Measurements from ENCODE around the gene IKBKE.

IKBKE gene

DNA sequence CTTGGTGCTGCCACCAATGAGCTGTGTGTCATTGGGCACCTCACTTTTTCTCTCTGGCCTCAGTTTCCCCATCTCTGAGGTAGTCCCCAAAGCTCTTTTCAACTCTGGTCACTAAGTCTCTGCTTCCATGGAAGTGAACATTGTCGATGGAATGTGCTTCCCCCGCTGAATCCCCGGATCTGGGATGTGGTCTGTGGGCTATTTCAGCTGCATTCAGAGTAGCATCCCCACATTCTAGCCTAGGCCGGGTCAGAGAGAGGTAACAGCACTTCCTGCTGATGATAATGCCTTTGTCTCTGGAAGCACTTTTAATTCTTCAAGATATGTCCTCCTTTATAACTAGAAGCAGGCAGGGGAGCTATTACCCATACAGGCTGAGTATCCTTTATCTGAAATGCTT lies 66.9 kb downstream of the IKBKE start:
- Histone ChIP-seq H3K23ac (ENCODE audit: low read depth, low read length, poor library complexity) (no peak overlapping the region), H3K18ac (ENCODE audit: low read length) (no peak overlapping the region), H2AFZ (ENCODE audit: low read length) (no peak overlapping the region), H4K8ac (ENCODE audit: low read depth, low read length) (no peak overlapping the region), H3K27me3 (ENCODE audit: control insufficient read depth in 3 of 3, insufficient read depth in 3 of 3, low read depth in 1 of 3, low read length in 3 of 3) (peaks cover 0 to 56% (median 0%) of the 10 kb centered on the region in 3 experiments), H4K91ac (ENCODE audit: low read depth, low read length, poor library complexity) (no peak overlapping the region), H3K4me1 (ENCODE audit: control insufficient read depth in 2 of 2, insufficient read depth in 1 of 2, low read depth in 1 of 2, low read length in 2 of 2) (peaks cover 3 to 4% of the 10 kb centered on the region in 2 donors), H2AK5ac (ENCODE audit: low read depth, low read length) (no peak overlapping the region), H3K4ac (ENCODE audit: low read length) (no peak overlapping the region), H2BK5ac (ENCODE audit: low read length) (no peak overlapping the region), H2BK120ac (ENCODE audit: low read depth, low read length) (no peak overlapping the region), H3K14ac (ENCODE audit: low read length) (no peak overlapping the region), H2BK12ac (ENCODE audit: low read length) (no peak overlapping the region), H3K79me1 (ENCODE audit: low read depth, low read length) (no peaks in the 10 kb centered on the region), H2BK15ac (ENCODE audit: low read length) (no peak overlapping the region), H3K4me3 (ENCODE audit: low read length in 2 of 2) (no peak overlapping the region), H3K36me3 (replicated peaks in 1 of 2; ENCODE audit: control insufficient read depth in 2 of 2, insufficient read depth in 2 of 2, low read length in 2 of 2) (no peaks in the 10 kb centered on the region), H3K9me3 (replicated peaks in 1 of 2; ENCODE audit: control insufficient read depth in 2 of 2, insufficient read depth in 1 of 2, low read depth in 1 of 2, low read length in 2 of 2) (no peaks in the 10 kb centered on the region), H3K9ac (ENCODE audit: low read depth, low read length, poor library complexity) (no peak overlapping the region), H3K4me2 (ENCODE audit: insufficient read depth, low read length, poor library complexity, severe bottlenecking) (no peak overlapping the region), H3K27ac (replicated peaks; ENCODE audit: low read length) (no peak overlapping the region)
- WGBS, 2 donors (ENCODE audit: extremely low coverage in 2 of 2, insufficient read length in 2 of 2, insufficient replicate concordance in 1 of 2), result no CpG with 5 or more reads among the region's 4 CpGs
- DNase-seq (ENCODE audit: low spot score), result no peak

DNA sequence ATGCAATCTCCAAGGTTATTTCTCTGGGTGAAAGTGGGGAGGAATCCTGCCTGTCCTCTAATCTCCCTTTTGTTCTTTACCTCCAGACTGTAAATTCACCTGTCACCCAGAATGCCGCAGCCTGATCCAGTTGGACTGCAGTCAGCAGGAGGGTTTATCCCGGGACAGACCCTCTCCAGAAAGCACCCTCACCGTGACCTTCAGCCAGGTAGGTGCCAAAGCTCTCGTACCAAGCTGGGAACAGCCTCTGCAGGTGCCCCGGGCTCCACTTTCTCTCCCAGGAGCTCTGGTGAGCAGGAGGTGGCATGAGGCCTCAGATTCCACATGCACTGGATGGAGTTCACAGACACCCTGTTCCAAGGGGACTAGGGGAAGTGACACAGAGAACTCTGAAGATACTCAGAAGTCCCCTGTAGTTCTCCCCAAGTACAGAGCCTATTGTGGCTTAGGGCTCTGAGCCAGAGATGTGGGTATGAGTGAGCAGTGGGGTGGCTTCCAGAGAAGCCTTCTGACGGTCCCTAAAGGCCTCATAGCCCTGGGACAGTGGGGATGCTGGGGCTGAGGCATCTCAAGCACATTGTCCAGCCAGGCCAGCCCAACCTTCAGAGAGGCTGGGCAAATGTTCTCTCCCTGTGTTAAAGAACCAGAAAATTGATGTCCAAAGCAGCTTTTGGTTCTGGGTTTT lies 68.0 kb downstream of the IKBKE start:
- Histone ChIP-seq H3K14ac (ENCODE audit: low read length) (no peak overlapping the region), H3K4ac (ENCODE audit: low read length) (no peak overlapping the region), H4K8ac (ENCODE audit: low read depth, low read length) (no peak overlapping the region), H3K4me1 (ENCODE audit: control insufficient read depth in 2 of 2, insufficient read depth in 1 of 2, low read depth in 1 of 2, low read length in 2 of 2) (peaks cover 3 to 4% of the 10 kb centered on the region in 2 donors), H2BK5ac (ENCODE audit: low read length) (no peak overlapping the region), H3K79me1 (ENCODE audit: low read depth, low read length) (no peaks in the 10 kb centered on the region), H3K9ac (ENCODE audit: low read depth, low read length, poor library complexity) (no peak overlapping the region), H3K18ac (ENCODE audit: low read length) (no peak overlapping the region), H3K27me3 (ENCODE audit: control insufficient read depth in 3 of 3, insufficient read depth in 3 of 3, low read depth in 1 of 3, low read length in 3 of 3) (peaks cover 0 to 50% (median 0%) of the 10 kb centered on the region in 3 experiments), H2BK120ac (ENCODE audit: low read depth, low read length) (no peak overlapping the region), H3K4me3 (ENCODE audit: low read length in 2 of 2) (no peak overlapping the region), H3K23ac (ENCODE audit: low read depth, low read length, poor library complexity) (no peak overlapping the region), H2AK5ac (ENCODE audit: low read depth, low read length) (no peak overlapping the region), H3K36me3 (replicated peaks in 1 of 2; ENCODE audit: control insufficient read depth in 2 of 2, insufficient read depth in 2 of 2, low read length in 2 of 2) (no peaks in the 10 kb centered on the region), H2BK12ac (ENCODE audit: low read length) (no peak overlapping the region), H3K4me2 (ENCODE audit: insufficient read depth, low read length, poor library complexity, severe bottlenecking) (no peak overlapping the region), H2AFZ (ENCODE audit: low read length) (no peak overlapping the region), H2BK15ac (ENCODE audit: low read length) (peak overlapping the region; percentile 31), H3K9me3 (replicated peaks in 1 of 2; ENCODE audit: control insufficient read depth in 2 of 2, insufficient read depth in 1 of 2, low read depth in 1 of 2, low read length in 2 of 2) (peaks cover 0 to 1% of the 10 kb centered on the region in 2 donors), H4K91ac (ENCODE audit: low read depth, low read length, poor library complexity) (no peak overlapping the region), H3K27ac (replicated peaks; ENCODE audit: low read length) (no peak overlapping the region)
- DNase-seq (ENCODE audit: low spot score), result no peak
- no CpG with 5 or more reads among the region's 6 CpGs for WGBS, 2 donors (ENCODE audit: extremely low coverage in 2 of 2, insufficient read length in 2 of 2, insufficient replicate concordance in 1 of 2)

DNA sequence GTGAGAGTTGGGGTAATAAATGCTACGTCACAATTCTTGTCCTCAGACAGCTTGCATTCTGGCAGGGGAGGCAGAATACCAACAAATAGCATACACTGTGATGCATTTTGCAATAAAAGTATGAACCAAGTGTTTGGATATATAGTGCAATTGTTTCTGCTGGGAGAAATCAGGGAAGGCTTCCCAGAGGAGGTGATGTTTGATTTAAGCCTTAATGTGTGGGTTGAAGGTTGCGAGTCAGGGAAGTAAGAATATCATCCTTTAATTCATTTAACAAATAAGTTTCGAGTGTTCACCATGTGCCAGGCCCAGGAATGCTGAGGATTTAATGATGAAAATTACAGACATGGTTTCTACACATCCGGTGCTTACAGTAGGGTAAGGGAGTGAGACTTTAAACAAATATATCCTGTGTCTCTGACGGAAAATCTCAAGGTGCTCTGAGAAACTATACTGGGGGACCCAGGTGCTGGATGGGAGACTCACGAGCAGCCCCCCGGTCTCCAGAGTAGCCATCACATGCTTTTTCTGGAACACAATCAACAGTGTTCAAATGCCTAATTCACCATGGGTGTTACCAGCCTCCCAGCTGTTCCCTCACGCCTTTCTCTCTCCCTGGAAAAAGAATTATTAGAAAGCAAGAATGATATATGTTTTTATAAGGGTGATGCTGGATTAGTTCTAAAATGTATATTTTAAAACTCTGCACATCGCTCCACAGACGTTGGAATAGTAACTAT lies 68.8 kb downstream of the IKBKE start:
- Histone ChIP-seq H2BK15ac (ENCODE audit: low read length) (no peak overlapping the region), H4K91ac (ENCODE audit: low read depth, low read length, poor library complexity) (no peak overlapping the region), H3K4ac (ENCODE audit: low read length) (no peak overlapping the region), H3K27ac (replicated peaks; ENCODE audit: low read length) (no peak overlapping the region), H2BK120ac (ENCODE audit: low read depth, low read length) (no peak overlapping the region), H3K9ac (ENCODE audit: low read depth, low read length, poor library complexity) (no peak overlapping the region), H3K36me3 (replicated peaks in 1 of 2; ENCODE audit: control insufficient read depth in 2 of 2, insufficient read depth in 2 of 2, low read length in 2 of 2) (no peaks in the 10 kb centered on the region), H3K4me1 (ENCODE audit: control insufficient read depth in 2 of 2, insufficient read depth in 1 of 2, low read depth in 1 of 2, low read length in 2 of 2) (peaks cover 3 to 4% of the 10 kb centered on the region in 2 donors), H2AK5ac (ENCODE audit: low read depth, low read length) (no peak overlapping the region), H3K4me2 (ENCODE audit: insufficient read depth, low read length, poor library complexity, severe bottlenecking) (no peak overlapping the region), H3K4me3 (ENCODE audit: low read length in 2 of 2) (no peak overlapping the region), H3K9me3 (replicated peaks in 1 of 2; ENCODE audit: control insufficient read depth in 2 of 2, insufficient read depth in 1 of 2, low read depth in 1 of 2, low read length in 2 of 2) (peaks cover 0 to 3% of the 10 kb centered on the region in 2 donors), H3K14ac (ENCODE audit: low read length) (no peak overlapping the region), H2BK12ac (ENCODE audit: low read length) (no peak overlapping the region), H3K23ac (ENCODE audit: low read depth, low read length, poor library complexity) (no peak overlapping the region), H3K18ac (ENCODE audit: low read length) (no peak overlapping the region), H2AFZ (ENCODE audit: low read length) (no peak overlapping the region), H3K27me3 (ENCODE audit: control insufficient read depth in 3 of 3, insufficient read depth in 3 of 3, low read depth in 1 of 3, low read length in 3 of 3) (peaks cover 0 to 45% (median 0%) of the 10 kb centered on the region in 3 experiments), H3K79me1 (ENCODE audit: low read depth, low read length) (no peaks in the 10 kb centered on the region), H4K8ac (ENCODE audit: low read depth, low read length) (no peak overlapping the region), H2BK5ac (ENCODE audit: low read length) (no peak overlapping the region)
- no CpG with 5 or more reads among the region's 10 CpGs for WGBS, 2 donors (ENCODE audit: extremely low coverage in 2 of 2, insufficient read length in 2 of 2, insufficient replicate concordance in 1 of 2)
- DNase-seq (ENCODE audit: low spot score), result no peak

DNA sequence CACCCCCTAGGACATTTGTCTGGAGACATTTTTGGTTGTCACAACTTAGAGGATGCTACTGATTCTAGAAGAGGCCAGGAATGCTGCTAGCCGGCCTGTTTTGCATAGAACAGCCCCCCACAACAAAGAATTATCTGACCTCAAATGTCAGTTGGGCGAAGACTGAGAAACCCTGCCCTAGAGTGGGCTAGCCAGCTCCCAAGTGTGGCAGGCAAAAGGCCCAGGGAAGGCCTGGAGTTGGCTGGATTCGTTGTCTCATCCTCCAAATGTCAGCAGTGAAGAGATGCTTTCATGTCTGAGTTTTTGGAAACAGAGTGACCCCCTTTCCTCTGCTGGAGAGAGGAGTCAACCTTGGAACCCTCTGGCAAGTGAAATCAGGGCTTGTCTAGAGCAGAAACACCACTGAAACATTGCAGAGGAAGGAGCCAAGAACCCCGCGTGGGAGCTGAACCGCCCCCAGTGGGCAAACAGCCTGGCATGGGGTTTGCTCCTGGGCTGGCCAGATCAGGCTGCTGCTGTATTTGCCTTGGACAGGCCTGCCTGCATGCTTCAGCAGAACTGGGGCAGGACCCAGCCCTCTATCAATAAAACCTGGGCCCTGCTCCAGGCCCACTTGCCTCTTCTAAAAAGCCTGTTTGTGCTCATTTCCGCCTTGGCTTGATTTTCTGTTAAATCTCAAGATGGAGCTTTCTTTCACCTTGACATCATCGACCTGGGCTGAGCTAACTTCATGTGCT lies 69.9 kb downstream of the IKBKE start:
- Histone ChIP-seq H2BK15ac (ENCODE audit: low read length) (no peak overlapping the region), H3K36me3 (replicated peaks in 1 of 2; ENCODE audit: control insufficient read depth in 2 of 2, insufficient read depth in 2 of 2, low read length in 2 of 2) (no peaks in the 10 kb centered on the region), H3K4ac (ENCODE audit: low read length) (no peak overlapping the region), H2AFZ (ENCODE audit: low read length) (no peak overlapping the region), H3K4me2 (ENCODE audit: insufficient read depth, low read length, poor library complexity, severe bottlenecking) (no peak overlapping the region), H4K91ac (ENCODE audit: low read depth, low read length, poor library complexity) (no peak overlapping the region), H3K79me1 (ENCODE audit: low read depth, low read length) (no peaks in the 10 kb centered on the region), H3K27ac (replicated peaks; ENCODE audit: low read length) (no peak overlapping the region), H3K14ac (ENCODE audit: low read length) (no peak overlapping the region), H3K18ac (ENCODE audit: low read length) (no peak overlapping the region), H3K23ac (ENCODE audit: low read depth, low read length, poor library complexity) (no peak overlapping the region), H2BK5ac (ENCODE audit: low read length) (no peak overlapping the region), H3K27me3 (ENCODE audit: control insufficient read depth in 3 of 3, insufficient read depth in 3 of 3, low read depth in 1 of 3, low read length in 3 of 3) (peaks cover 0 to 34% (median 0%) of the 10 kb centered on the region in 3 experiments), H4K8ac (ENCODE audit: low read depth, low read length) (no peak overlapping the region), H2BK120ac (ENCODE audit: low read depth, low read length) (no peak overlapping the region), H3K4me1 (ENCODE audit: control insufficient read depth in 2 of 2, insufficient read depth in 1 of 2, low read depth in 1 of 2, low read length in 2 of 2) (peaks cover 5 to 6% of the 10 kb centered on the region in 2 donors), H3K9me3 (replicated peaks in 1 of 2; ENCODE audit: control insufficient read depth in 2 of 2, insufficient read depth in 1 of 2, low read depth in 1 of 2, low read length in 2 of 2) (peaks cover 0 to 3% of the 10 kb centered on the region in 2 donors), H3K9ac (ENCODE audit: low read depth, low read length, poor library complexity) (no peak overlapping the region), H3K4me3 (ENCODE audit: low read length in 2 of 2) (no peak overlapping the region), H2BK12ac (ENCODE audit: low read length) (no peak overlapping the region), H2AK5ac (ENCODE audit: low read depth, low read length) (no peak overlapping the region)
- WGBS, 2 donors (ENCODE audit: extremely low coverage in 2 of 2, insufficient read length in 2 of 2, insufficient replicate concordance in 1 of 2), result no CpG with 5 or more reads among the region's 8 CpGs
- DNase-seq (ENCODE audit: low spot score), result no peak

Data from neuronal stem cell (in vitro differentiated cells).